ENCODE data around the gene IGFBP3. TPM values are rescaled to one million over a fixed set of nuclear protein-coding genes. Genes with fewer than 3 reads are reported as not detected.
"Not testable (repeated sequence)": the region's sequence is repeated elsewhere in the genome, so short reads cannot be mapped to it uniquely, and the experiment has no call there.

IGFBP3 gene
- 10 to 100 TPM; 40.3 to 63.1 (median 53.9) TPM for polyA plus RNA-seq (ENCODE audit: insufficient read depth in 1 of 5, insufficient read length in 5 of 5, low replicate concordance in 1 of 5)
- long read RNA-seq, donor 1, transcript IGFBP3-201 (5 exons, 2,262 nt), result major isoform, 36 of 41 reads
- long read RNA-seq, donor 1, partial matches to known transcripts, result 0 of 41 reads
- long read RNA-seq, donor 1, other reads (novel, unspliced or antisense), result 0 of 41 reads
- long read RNA-seq, donor 2, transcript IGFBP3-201 (5 exons, 2,262 nt), result major isoform, 22 of 24 reads
- long read RNA-seq, donor 2, partial matches to known transcripts, result 0 of 24 reads
- long read RNA-seq, donor 2, other reads (novel, unspliced or antisense), result 0 of 24 reads
- long read RNA-seq, donor 3, transcript IGFBP3-201 (5 exons, 2,262 nt), result major isoform, 11 of 15 reads
- long read RNA-seq, donor 3, partial matches to known transcripts, result 0 of 15 reads
- long read RNA-seq, donor 3, other reads (novel, unspliced or antisense), result 0 of 15 reads
- long read RNA-seq, donor 4, transcript IGFBP3-201 (5 exons, 2,262 nt), result major isoform, 10 of 10 reads
- long read RNA-seq, donor 4, partial matches to known transcripts, result 0 of 10 reads
- long read RNA-seq, donor 4, other reads (novel, unspliced or antisense), result 0 of 10 reads
- long read RNA-seq, donor 5, transcript IGFBP3-201 (5 exons, 2,262 nt), result major isoform, 29 of 34 reads
- long read RNA-seq, donor 5, partial matches to known transcripts, result 0 of 34 reads
- long read RNA-seq, donor 5, other reads (novel, unspliced or antisense), result 0 of 34 reads
- long read RNA-seq, donor 6, transcript IGFBP3-201 (5 exons, 2,262 nt), result major isoform, 21 of 23 reads
- long read RNA-seq, donor 6, partial matches to known transcripts, result 0 of 23 reads
- long read RNA-seq, donor 6, other reads (novel, unspliced or antisense), result 0 of 23 reads
- long read RNA-seq, donor 7, transcript IGFBP3-201 (5 exons, 2,262 nt), result major isoform, 6 of 7 reads
- long read RNA-seq, donor 7, partial matches to known transcripts, result 0 of 7 reads
- long read RNA-seq, donor 7, other reads (novel, unspliced or antisense), result 0 of 7 reads
- long read RNA-seq, donor 8, transcript IGFBP3-201 (5 exons, 2,262 nt), result major isoform, 15 of 16 reads
- long read RNA-seq, donor 8, partial matches to known transcripts, result 0 of 16 reads
- long read RNA-seq, donor 8, other reads (novel, unspliced or antisense), result 0 of 16 reads

- peak; percentile 56 to 69 for DNase-seq
Measured at GRCh38 chr7:45920502-45921380, at the start of gene IGFBP3. Gene IGFBP3 (minus strand): TSS chr7:45921272. CDS start chr7:45921140, 132 bp downstream.

- DNase-seq, result no peak
Measured at GRCh38 chr7:45970454-45970853, 49.4 kb upstream of the IGFBP3 start.

GRCh38 chr7:45969940-45970339 lies 48.9 kb upstream of the IGFBP3 start:
- DNase-seq, result no peak

GRCh38 chr7:45968856-45969541 lies 47.9 kb upstream of the IGFBP3 start:
- no peak for DNase-seq

GRCh38 chr7:45968312-45968711 lies 47.2 kb upstream of the IGFBP3 start:
- no peak for DNase-seq

- DNase-seq, result no peak
Measured at GRCh38 chr7:45967591-45968157, 46.6 kb upstream of the IGFBP3 start.

GRCh38 chr7:45962861-45963260 lies 41.8 kb upstream of the IGFBP3 start:
- no peak for DNase-seq

- DNase-seq, result no peak
Measured at GRCh38 chr7:45957721-45958120, 36.6 kb upstream of the IGFBP3 start.

- no peak for DNase-seq
Measured at GRCh38 chr7:45955286-45955685, 34.2 kb upstream of the IGFBP3 start.

GRCh38 chr7:45953055-45953454 lies 32.0 kb upstream of the IGFBP3 start:
- not testable (repeated sequence) for DNase-seq

GRCh38 chr7:45944058-45944457 lies 23.0 kb upstream of the IGFBP3 start:
- peak; percentile 64 to 71 for DNase-seq

GRCh38 chr7:45940939-45941338 lies 19.9 kb upstream of the IGFBP3 start:
- DNase-seq, result no peak

GRCh38 chr7:45940237-45940781 lies 19.2 kb upstream of the IGFBP3 start:
- not testable (repeated sequence) for DNase-seq

- DNase-seq, result no peak
Measured at GRCh38 chr7:45939574-45939973, 18.5 kb upstream of the IGFBP3 start.

- no peak for DNase-seq
Measured at GRCh38 chr7:45938626-45939302, 17.7 kb upstream of the IGFBP3 start.

GRCh38 chr7:45937862-45938261 lies 16.8 kb upstream of the IGFBP3 start:
- no peak for DNase-seq

- DNase-seq, result no peak
Measured at GRCh38 chr7:45937301-45937700, 16.2 kb upstream of the IGFBP3 start.

GRCh38 chr7:45930967-45931366 lies 9.9 kb upstream of the IGFBP3 start:
- DNase-seq, result no peak

GRCh38 chr7:45927721-45928120 lies 6.6 kb upstream of the IGFBP3 start:
- no peak for DNase-seq
